ENCODE results near the gene MEF2B. TPM values are rescaled to one million over a fixed set of nuclear protein-coding genes. Genes with fewer than 3 reads are reported as not detected.
"Not testable (repeated sequence)": the region's sequence is repeated elsewhere in the genome, so short reads cannot be mapped to it uniquely, and the experiment has no call there.

MEF2B gene
- total RNA-seq, 4 donors from 2014 or later = not detected

DNA sequence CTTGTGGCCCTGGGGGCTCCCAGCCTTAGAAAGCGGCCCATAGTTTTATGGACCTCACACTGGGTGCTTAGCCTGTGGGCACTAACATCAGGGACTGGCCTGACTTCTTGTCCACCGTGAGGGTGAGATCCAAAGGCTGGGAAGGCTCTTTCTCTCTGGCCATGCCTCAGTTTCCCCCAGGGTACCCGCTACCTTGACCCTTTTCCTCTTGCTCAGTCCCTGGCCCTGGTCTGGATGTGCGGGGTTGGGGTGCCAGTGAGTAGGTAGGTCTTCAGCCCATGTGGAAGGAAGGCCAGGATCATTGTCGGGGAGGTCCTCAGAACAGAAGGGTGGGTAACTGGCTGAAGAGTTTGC is 30.2 kb downstream of the MEF2B start:
- Histone ChIP-seq H3K4me1 (peaks cover 0 to 21% (median 7%) of the 10 kb centered on the region in 3 donors), H3K9me3 (no peaks in the 10 kb centered on the region), H3K4me3 (no peak overlapping the region), H3K27ac (no peak overlapping the region), H3K27me3 (peaks cover 8% of the 10 kb centered on the region), H3K36me3 (no peaks in the 10 kb centered on the region)
- 0 to 27% methylated on average over 2 to 3 of the region's 5 CpGs for WGBS, 2 donors (ENCODE audit: low coverage in 1 of 2)
- TF ChIP-seq, protein P1, sequence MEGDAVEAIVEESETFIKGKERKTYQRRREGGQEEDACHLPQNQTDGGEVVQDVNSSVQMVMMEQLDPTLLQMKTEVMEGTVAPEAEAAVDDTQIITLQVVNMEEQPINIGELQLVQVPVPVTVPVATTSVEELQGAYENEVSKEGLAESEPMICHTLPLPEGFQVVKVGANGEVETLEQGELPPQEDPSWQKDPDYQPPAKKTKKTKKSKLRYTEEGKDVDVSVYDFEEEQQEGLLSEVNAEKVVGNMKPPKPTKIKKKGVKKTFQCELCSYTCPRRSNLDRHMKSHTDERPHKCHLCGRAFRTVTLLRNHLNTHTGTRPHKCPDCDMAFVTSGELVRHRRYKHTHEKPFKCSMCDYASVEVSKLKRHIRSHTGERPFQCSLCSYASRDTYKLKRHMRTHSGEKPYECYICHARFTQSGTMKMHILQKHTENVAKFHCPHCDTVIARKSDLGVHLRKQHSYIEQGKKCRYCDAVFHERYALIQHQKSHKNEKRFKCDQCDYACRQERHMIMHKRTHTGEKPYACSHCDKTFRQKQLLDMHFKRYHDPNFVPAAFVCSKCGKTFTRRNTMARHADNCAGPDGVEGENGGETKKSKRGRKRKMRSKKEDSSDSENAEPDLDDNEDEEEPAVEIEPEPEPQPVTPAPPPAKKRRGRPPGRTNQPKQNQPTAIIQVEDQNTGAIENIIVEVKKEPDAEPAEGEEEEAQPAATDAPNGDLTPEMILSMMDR (IDR thresholded peaks at IDR 0.05) = peak in 1 of 4 experiments; percentile 2
- TF ChIP-seq EP300 (IDR thresholded peaks at IDR 0.05) = no peak
- no peak for ATAC-seq

DNA sequence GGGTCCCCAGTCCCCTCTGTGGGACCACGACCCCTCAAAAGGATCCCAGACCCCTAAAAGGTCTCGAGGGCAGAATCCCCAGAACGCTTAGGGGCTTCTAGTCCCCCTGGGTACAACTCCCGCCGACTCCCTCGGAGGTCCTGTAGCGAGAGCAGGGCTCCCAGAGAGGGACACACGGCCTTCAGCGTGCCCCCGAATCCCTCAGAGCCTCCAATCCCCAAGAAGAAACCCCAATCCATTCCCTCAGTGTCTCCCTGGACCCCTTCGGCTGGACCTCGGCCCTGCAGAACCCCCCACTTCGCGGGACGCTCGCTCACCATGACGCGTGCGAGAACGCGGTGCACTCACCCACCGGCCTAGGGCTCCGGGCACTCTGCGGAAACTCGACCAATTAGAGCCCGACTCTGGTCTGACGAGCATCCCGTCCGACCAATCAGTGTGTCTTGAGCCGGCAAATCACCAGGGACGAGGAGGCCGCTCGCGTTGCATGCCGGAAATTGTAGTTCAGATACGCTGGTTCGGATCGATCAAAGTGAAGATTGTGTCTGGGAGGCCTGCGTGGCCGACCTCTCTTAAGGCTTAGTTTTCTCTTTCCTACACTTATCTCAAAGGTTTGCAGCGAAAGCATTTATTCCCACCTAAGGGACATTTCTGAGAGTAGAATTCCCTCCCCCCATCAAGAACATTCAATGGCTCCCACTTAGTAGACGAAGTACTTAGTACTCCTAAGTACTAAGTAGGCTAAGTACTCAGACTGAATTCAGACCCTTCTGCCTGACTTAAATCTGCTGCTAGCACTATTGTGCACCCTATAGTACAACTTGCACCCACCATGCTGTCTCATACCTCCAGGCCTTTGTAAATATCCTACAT is 31.7 kb downstream of the MEF2B start, which contains the start of gene TMEM161A:
TSS of gene TMEM161A (minus strand) at position 370 of the 873 bp plus-strand sequence. CDS start at position 320, 50 bp downstream.
- Histone ChIP-seq H3K27me3 (peaks cover 8% of the 10 kb centered on the region), H3K4me1 (peaks cover 0 to 25% (median 7%) of the 10 kb centered on the region in 3 donors), H3K4me3 (peak within 1 kb of the TSS; percentile 72 to 85), H3K36me3 (no peaks in the 10 kb centered on the region), H3K27ac (peak within 1 kb of the TSS; percentile 41 to 82 (median 72)), H3K9me3 (no peaks in the 10 kb centered on the region)
- ATAC-seq = peak; percentile 100
- 5 to 7% methylated on average over 6 to 21 of the region's 42 CpGs for whole genome bisulfite sequencing, 2 donors (ENCODE audit: low coverage in 1 of 2)
- TF ChIP-seq EP300 (IDR thresholded peaks at IDR 0.05) (no peak), POLR2AphosphoS5 (IDR thresholded peaks at IDR 0.05) (peak; percentile 66), POLR2A (IDR thresholded peaks at IDR 0.05) (peak; percentile 36 to 53)
- TF ChIP-seq, protein P1 (IDR thresholded peaks at IDR 0.05) = no peak

DNA sequence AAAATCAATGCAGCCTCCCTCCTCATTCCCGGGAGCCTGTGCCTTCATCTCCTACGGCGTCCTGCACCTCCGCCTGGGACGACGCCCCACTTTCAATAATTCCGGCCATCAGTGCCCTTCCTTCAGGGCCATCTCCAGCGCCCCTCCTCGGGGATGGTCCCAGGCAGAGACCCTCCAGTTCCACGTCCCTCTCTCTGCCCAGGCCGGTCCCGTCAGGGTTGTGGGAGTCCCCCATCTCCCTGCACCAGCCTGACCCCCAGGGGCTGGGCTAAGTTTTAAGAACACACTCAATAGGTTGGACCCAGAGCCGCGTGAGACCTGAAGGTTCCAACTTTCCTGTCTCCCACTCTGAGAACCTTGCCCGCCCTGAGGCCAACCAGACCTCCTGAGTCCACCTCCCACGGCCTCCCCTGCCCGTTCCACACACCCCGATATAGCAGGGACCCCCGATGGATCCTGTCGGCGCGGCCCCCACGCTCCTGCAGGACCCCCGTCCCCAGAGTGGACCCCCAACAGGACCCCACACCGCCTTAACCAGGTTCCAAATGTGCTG is 32.4 kb downstream of the MEF2B start:
- H3K4me3 ChIP-seq = peak overlapping the region; percentile 72 to 85
- peaks cover 0 to under 1% (median 0%) of the 10 kb centered on the region in 3 donors for H3K9me3 ChIP-seq
- WGBS, 2 donors (ENCODE audit: low coverage in 1 of 2) = 14% methylated on average over 13 of the region's 25 CpGs; no CpG with 5 or more reads in 1 of the 2 donors
- TF ChIP-seq POLR2A (IDR thresholded peaks at IDR 0.05) (no peak), EP300 (IDR thresholded peaks at IDR 0.05) (no peak), POLR2AphosphoS5 (IDR thresholded peaks at IDR 0.05) (no peak)
- TF ChIP-seq, protein P1 (IDR thresholded peaks at IDR 0.05) = no peak
- ATAC-seq = no peak
- H3K27me3 ChIP-seq = peaks cover 8% of the 10 kb centered on the region
- H3K4me1 ChIP-seq = peaks cover 0 to 25% (median 7%) of the 10 kb centered on the region in 3 donors
- H3K36me3 ChIP-seq = peaks cover 0 to 4% of the 10 kb centered on the region in 2 donors
- H3K27ac ChIP-seq = peak overlapping the region in 3 of 4 donors; percentile 41 to 82 (median 79)

DNA sequence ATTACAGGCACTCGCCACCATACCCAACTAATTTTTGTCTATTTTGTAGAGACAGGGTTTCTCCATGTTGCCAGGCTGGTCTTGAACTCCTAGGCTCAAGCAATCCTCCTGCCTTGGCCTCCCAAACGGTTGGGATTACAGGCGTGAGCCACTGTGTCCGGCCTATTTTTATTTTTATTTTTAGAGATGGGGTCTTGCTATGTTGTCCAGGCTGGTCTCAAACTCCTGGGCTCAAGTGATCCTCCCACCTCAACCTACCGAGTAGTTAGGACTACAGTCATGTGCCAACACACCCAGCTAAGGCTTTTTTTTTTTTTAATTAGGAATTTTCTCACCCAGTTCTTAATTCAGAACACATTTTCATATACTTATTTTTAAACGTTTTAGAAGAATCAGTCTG is 34.4 kb downstream of the MEF2B start:
- ATAC-seq, H3K27me3 ChIP-seq, H3K27ac ChIP-seq, H3K4me3 ChIP-seq: not testable (repeated sequence)
- Histone ChIP-seq H3K36me3 (peaks cover 0 to 13% of the 10 kb centered on the region in 2 donors), H3K4me1 (peaks cover 0 to 25% (median 7%) of the 10 kb centered on the region in 3 donors), H3K9me3 (peaks cover 0 to 15% (median 0%) of the 10 kb centered on the region in 3 donors)
- 80 to 98% methylated on average over 4 to 5 of the region's 6 CpGs for WGBS, 2 donors (ENCODE audit: low coverage in 1 of 2)

DNA sequence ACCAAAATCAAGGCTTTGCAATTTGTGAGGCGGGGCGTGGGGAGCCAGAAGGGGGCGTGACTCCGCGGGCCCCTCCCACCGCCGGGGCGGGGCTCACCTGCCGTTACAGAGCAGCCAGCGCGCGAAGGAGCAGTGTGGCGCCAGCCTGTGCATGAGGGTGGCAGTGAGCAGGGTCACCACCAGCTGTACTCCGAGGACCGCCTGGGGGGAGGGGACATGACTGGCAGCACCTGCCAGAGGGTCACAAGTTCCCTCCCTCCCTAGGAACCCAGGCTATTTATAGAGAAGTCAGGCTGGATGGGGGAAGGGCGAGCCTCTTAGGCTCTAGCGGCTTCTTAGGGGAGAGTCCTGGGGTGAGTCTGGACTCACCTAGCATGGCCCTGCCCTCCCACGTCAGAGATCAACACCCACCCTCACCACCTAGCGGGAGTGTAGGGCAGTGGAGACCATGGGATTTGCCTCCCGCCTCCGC is 35.3 kb downstream of the MEF2B start:
- Histone ChIP-seq H3K36me3 (peaks cover 0 to 18% of the 10 kb centered on the region in 2 donors), H3K27ac (no peak overlapping the region), H3K4me3 (no peak overlapping the region), H3K27me3 (no peaks in the 10 kb centered on the region), H3K9me3 (peaks cover 0 to 15% (median 0%) of the 10 kb centered on the region in 3 donors), H3K4me1 (peaks cover 0 to 25% (median 7%) of the 10 kb centered on the region in 3 donors)
- 20 to 28% methylated on average over 1 to 7 of the region's 21 CpGs for WGBS, 2 donors (ENCODE audit: low coverage in 1 of 2)
- TF ChIP-seq, protein P1 (IDR thresholded peaks at IDR 0.05) = no peak
- no peak for TF ChIP-seq EP300 (IDR thresholded peaks at IDR 0.05)
- no peak for TF ChIP-seq POLR2AphosphoS5 (IDR thresholded peaks at IDR 0.05)
- no peak for TF ChIP-seq POLR2A (IDR thresholded peaks at IDR 0.05)
- no peak for ATAC-seq

All from gastroesophageal sphincter (tissue), 4 donors.